ENCODE results near the gene HYLS1. TPM values are rescaled to one million over a fixed set of nuclear protein-coding genes. Genes with fewer than 3 reads are reported as not detected.

The HYLS1 gene
- total RNA-seq, 1 donor from 2014 or later, result 7.9 TPM

- Mint-ChIP-seq H3K27me3 (peaks cover 11% of the 10 kb centered on the region), H3K9me3 (ENCODE audit: low read depth) (no peaks in the 10 kb centered on the region), H3K27ac (no peak overlapping the region), H3K4me3 (ENCODE audit: low read depth) (no peak overlapping the region), H3K4me1 (ENCODE audit: low read depth) (no peaks in the 10 kb centered on the region), H3K36me3 (ENCODE audit: insufficient read depth) (no peaks in the 10 kb centered on the region)
- no peak for DNase-seq (ENCODE audit: low spot score, unreplicated experiment)
- no peak for TF ChIP-seq CTCF (IDR thresholded peaks at IDR 0.05; ENCODE audit: unreplicated experiment)
These were observed 30.8 kb downstream of the HYLS1 start for GRCh38 chr11:125918140-125918840.

GRCh38 chr11:125921042-125921441 is 33.6 kb downstream of the HYLS1 start:
- TF ChIP-seq CTCF (IDR thresholded peaks at IDR 0.05; ENCODE audit: unreplicated experiment), result no peak
- peaks cover 7% of the 10 kb centered on the region for H3K27me3 Mint-ChIP-seq
- H3K4me3 Mint-ChIP-seq (ENCODE audit: low read depth), result no peak overlapping the region
- H3K36me3 Mint-ChIP-seq (ENCODE audit: insufficient read depth), result no peaks in the 10 kb centered on the region
- no peaks in the 10 kb centered on the region for H3K9me3 Mint-ChIP-seq (ENCODE audit: low read depth)
- no peak for DNase-seq (ENCODE audit: low spot score, unreplicated experiment)
- peaks cover 3% of the 10 kb centered on the region for H3K4me1 Mint-ChIP-seq (ENCODE audit: low read depth)
- H3K27ac Mint-ChIP-seq, result no peak overlapping the region

- peaks cover 3% of the 10 kb centered on the region for H3K4me1 Mint-ChIP-seq (ENCODE audit: low read depth)
- H3K36me3 Mint-ChIP-seq (ENCODE audit: insufficient read depth), result no peaks in the 10 kb centered on the region
- no peak for DNase-seq (ENCODE audit: low spot score, unreplicated experiment)
- peaks cover 7% of the 10 kb centered on the region for H3K27me3 Mint-ChIP-seq
- no peak overlapping the region for H3K27ac Mint-ChIP-seq
- TF ChIP-seq CTCF (IDR thresholded peaks at IDR 0.05; ENCODE audit: unreplicated experiment), result no peak
- H3K4me3 Mint-ChIP-seq (ENCODE audit: low read depth), result no peak overlapping the region
- H3K9me3 Mint-ChIP-seq (ENCODE audit: low read depth), result no peaks in the 10 kb centered on the region
These were observed 34.7 kb downstream of the HYLS1 start for GRCh38 chr11:125922156-125922555.

- Mint-ChIP-seq H3K4me1 (ENCODE audit: low read depth) (peaks cover 3% of the 10 kb centered on the region), H3K27ac (no peak overlapping the region), H3K36me3 (ENCODE audit: insufficient read depth) (no peaks in the 10 kb centered on the region), H3K4me3 (ENCODE audit: low read depth) (no peak overlapping the region), H3K27me3 (peaks cover 8% of the 10 kb centered on the region), H3K9me3 (ENCODE audit: low read depth) (no peaks in the 10 kb centered on the region)
- TF ChIP-seq CTCF (IDR thresholded peaks at IDR 0.05; ENCODE audit: unreplicated experiment), result peak; percentile 84
- peak; percentile 35 for DNase-seq (ENCODE audit: low spot score, unreplicated experiment)
These were observed 35.6 kb downstream of the HYLS1 start for GRCh38 chr11:125923012-125923579.

GRCh38 chr11:125923633-125924032 is 36.2 kb downstream of the HYLS1 start:
- Mint-ChIP-seq H3K9me3 (ENCODE audit: low read depth) (no peaks in the 10 kb centered on the region), H3K27ac (no peak overlapping the region), H3K27me3 (peaks cover 8% of the 10 kb centered on the region), H3K4me1 (ENCODE audit: low read depth) (peaks cover 3% of the 10 kb centered on the region), H3K36me3 (ENCODE audit: insufficient read depth) (no peaks in the 10 kb centered on the region), H3K4me3 (ENCODE audit: low read depth) (no peak overlapping the region)
- no peak for DNase-seq (ENCODE audit: low spot score, unreplicated experiment)
- no peak for TF ChIP-seq CTCF (IDR thresholded peaks at IDR 0.05; ENCODE audit: unreplicated experiment)
